Karpas-422 (cell line): ENCODE data around the gene KERA. TPM values are rescaled to one million over a fixed set of nuclear protein-coding genes. Genes with fewer than 3 reads are reported as not detected.

Experiments used
- DNase-seq: peaks from one replicate; pipeline ENCODE4 v3.0.0-alpha.2; 2015
- H2AFZ ChIP-seq: fragments of 200-600 bp; sonication (generic); 2 replicates; pipeline ENCODE4 v1.6.1; 2014; ENCODE audit warnings: antibody characterized with exemption, low read length, mixed read lengths
- H3K27ac ChIP-seq: fragments of 200-600 bp; sonication (generic); 2 replicates; pipeline ENCODE4 v1.5.1; 2014; ENCODE audit warnings: mild to moderate bottlenecking, low read length, moderate library complexity
- H3K27me3 ChIP-seq: fragments of 200-600 bp; sonication (generic); 2 replicates; pipeline ENCODE4 v1.6.1; 2014; ENCODE audit warnings: low read length, mixed read lengths
- H3K36me3 ChIP-seq: fragments of 200-600 bp; sonication (generic); 2 replicates; pipeline ENCODE4 v1.6.1; 2014; ENCODE audit warnings: low read length, mixed read lengths; ENCODE audit not compliant: insufficient read depth
- H3K4me1 ChIP-seq: fragments of 200-600 bp; sonication (generic); 2 replicates; pipeline ENCODE4 v1.6.1; 2014; ENCODE audit warnings: mild to moderate bottlenecking, low read length, mixed read lengths
- H3K4me2 ChIP-seq: fragments of 200-600 bp; sonication (generic); 2 replicates; pipeline ENCODE4 v1.6.1; 2014; ENCODE audit warnings: low read length, low read depth, mild to moderate bottlenecking; ENCODE audit not compliant: poor library complexity, severe bottlenecking
- H3K4me3 ChIP-seq: fragments of 200-600 bp; sonication (generic); 2 replicates; pipeline ENCODE4 v1.5.1; 2014; ENCODE audit warnings: mild to moderate bottlenecking, antibody characterized with exemption, low read length, mixed read lengths
- H3K79me2 ChIP-seq: fragments of 200-600 bp; sonication (generic); 2 replicates; pipeline ENCODE4 v1.6.1; 2014; ENCODE audit warnings: mild to moderate bottlenecking, low read length, mixed read lengths
- H3K9ac ChIP-seq: fragments of 200-600 bp; sonication (generic); 2 replicates; pipeline ENCODE4 v1.6.0; 2014; ENCODE audit warnings: low read length
- H3K9me2 ChIP-seq: fragments of 200-600 bp; sonication (generic), shearing (Covaris generic); replicated peaks from 2 replicates; pipeline ENCODE4 v1.6.0; 2014; ENCODE audit warnings: mild to moderate bottlenecking, low read length, moderate library complexity; ENCODE audit not compliant: insufficient read depth
- H3K9me3 ChIP-seq: fragments of 300-700, 200-600 bp; sonication (generic); 2 replicates; pipeline ENCODE4 v1.6.1; 2014; ENCODE audit warnings: low read length, mixed read lengths
- H4K20me1 ChIP-seq: fragments of 200-600 bp; sonication (generic); 2 replicates; pipeline ENCODE4 v1.6.1; 2014; ENCODE audit warnings: mild to moderate bottlenecking, antibody characterized with exemption, low read length, low read depth; ENCODE audit not compliant: insufficient read depth
- total RNA-seq: library from RNA; depleted of rRNA; stranded (reverse); fragments of >200 nt; shearing (Covaris generic); gene quantifications from 2 replicates; pipeline ENCODE4 v1.2.3, GENCODE V29; 2014; ENCODE audit warnings: low replicate concordance

The KERA gene
- total RNA-seq, 1 experiment from 2014 or later = not detected

- Histone ChIP-seq H3K36me3 (no peaks in the 10 kb centered on the region), H3K27ac (no peak overlapping the region), H3K4me3 (no peak overlapping the region)
Measured at GRCh38 chr12:91019455-91019854, 38.4 kb downstream of the KERA start.

GRCh38 chr12:91017511-91018263 lies 40.1 kb downstream of the KERA start:
- DNase-seq = no peak
- Histone ChIP-seq H3K27ac (no peak overlapping the region), H3K79me2 (no peaks in the 10 kb centered on the region), H3K9me2 (no peaks in the 10 kb centered on the region), H4K20me1 (no peaks in the 10 kb centered on the region), H3K4me1 (no peaks in the 10 kb centered on the region), H2AFZ (no peak overlapping the region), H3K36me3 (no peaks in the 10 kb centered on the region), H3K4me2 (no peak overlapping the region), H3K4me3 (no peak overlapping the region), H3K9ac (no peak overlapping the region), H3K27me3 (no peaks in the 10 kb centered on the region), H3K9me3 (no peaks in the 10 kb centered on the region)

More at GRCh38 chr12:91019455-91019854, 38.4 kb downstream of the KERA start:
- Histone ChIP-seq H2AFZ (no peak overlapping the region), H3K9me3 (no peaks in the 10 kb centered on the region), H3K9me2 (no peaks in the 10 kb centered on the region), H3K79me2 (no peaks in the 10 kb centered on the region), H3K4me2 (no peak overlapping the region), H3K27me3 (no peaks in the 10 kb centered on the region), H3K9ac (no peak overlapping the region), H3K4me1 (no peaks in the 10 kb centered on the region), H4K20me1 (no peaks in the 10 kb centered on the region)
- DNase-seq = no peak

GRCh38 chr12:91017043-91017442 lies 40.8 kb downstream of the KERA start:
- Histone ChIP-seq H2AFZ (no peak overlapping the region), H4K20me1 (no peaks in the 10 kb centered on the region), H3K27me3 (no peaks in the 10 kb centered on the region), H3K27ac (no peak overlapping the region), H3K9ac (no peak overlapping the region), H3K4me2 (no peak overlapping the region), H3K4me3 (no peak overlapping the region), H3K4me1 (no peaks in the 10 kb centered on the region), H3K9me3 (no peaks in the 10 kb centered on the region), H3K79me2 (no peaks in the 10 kb centered on the region), H3K36me3 (no peaks in the 10 kb centered on the region), H3K9me2 (no peaks in the 10 kb centered on the region)
- no peak for DNase-seq

GRCh38 chr12:91009319-91009950 lies 48.4 kb downstream of the KERA start:
- Histone ChIP-seq H3K79me2 (no peaks in the 10 kb centered on the region), H3K4me1 (no peaks in the 10 kb centered on the region), H3K9me2 (no peaks in the 10 kb centered on the region), H3K4me3 (no peak overlapping the region), H3K27ac (no peak overlapping the region), H4K20me1 (no peaks in the 10 kb centered on the region), H3K4me2 (no peak overlapping the region), H3K9ac (no peak overlapping the region), H2AFZ (no peak overlapping the region), H3K36me3 (no peaks in the 10 kb centered on the region), H3K9me3 (no peaks in the 10 kb centered on the region), H3K27me3 (no peaks in the 10 kb centered on the region)
- no peak for DNase-seq

DNA sequence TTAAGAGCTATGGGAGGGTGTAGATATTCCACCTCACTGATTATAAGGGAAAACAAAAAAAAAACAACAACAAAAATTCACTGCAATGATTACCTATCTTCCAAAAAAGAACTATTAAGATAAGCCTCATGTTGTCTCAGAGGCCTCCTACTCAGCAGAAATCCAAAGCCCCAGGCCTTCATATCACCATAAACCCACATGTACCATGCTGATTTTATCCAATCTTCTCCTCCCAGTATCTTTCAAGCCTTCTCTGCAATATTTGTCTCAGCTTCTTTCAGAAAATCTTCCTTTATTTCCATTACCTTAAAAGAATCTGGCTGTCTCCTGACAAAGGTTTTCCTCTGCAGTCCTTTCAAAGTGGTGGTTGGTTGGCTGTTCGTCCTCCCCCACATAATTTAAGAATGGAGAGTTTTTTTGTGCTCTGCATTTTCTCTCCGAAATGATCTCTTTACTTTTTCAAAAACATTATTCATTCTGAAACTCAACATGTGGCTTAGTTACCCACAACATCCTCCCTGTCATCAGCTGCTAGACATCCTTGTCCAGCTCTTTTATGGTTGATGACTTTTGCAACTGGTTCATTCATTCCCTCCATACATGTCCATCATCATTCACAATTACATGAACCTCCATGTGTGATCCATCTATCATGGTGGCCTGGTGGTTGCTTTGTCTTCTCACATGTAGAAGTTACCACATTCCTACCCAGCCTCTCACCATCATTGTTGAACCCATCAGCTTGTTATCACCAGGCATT lies 50.1 kb downstream of the KERA start:
- no peaks in the 10 kb centered on the region for H3K79me2 ChIP-seq
- no peak overlapping the region for H3K4me3 ChIP-seq
- no peak for DNase-seq
- no peak overlapping the region for H2AFZ ChIP-seq
- no peaks in the 10 kb centered on the region for H3K27me3 ChIP-seq
- H3K4me1 ChIP-seq = no peaks in the 10 kb centered on the region
- no peak overlapping the region for H3K27ac ChIP-seq
- H3K9me3 ChIP-seq = no peaks in the 10 kb centered on the region
- H4K20me1 ChIP-seq = no peaks in the 10 kb centered on the region
- no peaks in the 10 kb centered on the region for H3K9me2 ChIP-seq
- H3K4me2 ChIP-seq = no peak overlapping the region
- no peaks in the 10 kb centered on the region for H3K36me3 ChIP-seq
- no peak overlapping the region for H3K9ac ChIP-seq

DNA sequence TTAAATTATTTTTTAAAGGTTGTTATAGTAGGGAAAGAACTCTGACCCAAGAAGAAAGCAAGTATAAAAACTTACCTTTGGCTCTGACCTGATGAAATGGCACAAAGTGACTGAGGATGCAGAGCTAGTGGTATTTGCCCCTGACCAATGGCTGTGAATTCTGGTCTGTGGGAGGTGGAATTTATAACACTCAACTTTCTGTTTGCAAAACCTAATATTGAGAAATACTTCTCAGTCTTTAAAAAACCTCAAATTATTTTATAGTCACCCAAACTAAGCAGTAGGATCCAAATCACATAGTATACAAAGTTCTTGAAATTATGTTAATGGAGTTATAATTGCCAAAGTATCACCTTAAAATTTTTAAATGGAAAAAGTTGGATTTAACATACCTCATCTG lies 53.0 kb downstream of the KERA start, which contains the start of gene EPYC:
TSS of gene EPYC (minus strand) at position 101 of the 400 bp plus-strand sequence. CDS start 2,407 bp downstream, outside the sequence.
- Histone ChIP-seq H3K79me2 (no peaks in the 10 kb centered on the region), H3K36me3 (no peaks in the 10 kb centered on the region), H4K20me1 (no peaks in the 10 kb centered on the region), H3K4me3 (no peak within 1 kb of the TSS), H3K9ac (no peak within 1 kb of the TSS), H3K4me2 (no peak within 1 kb of the TSS), H3K9me3 (no peaks in the 10 kb centered on the region), H2AFZ (no peak within 1 kb of the TSS), H3K27me3 (no peaks in the 10 kb centered on the region), H3K9me2 (no peaks in the 10 kb centered on the region), H3K27ac (no peak within 1 kb of the TSS), H3K4me1 (no peaks in the 10 kb centered on the region)
- no peak for DNase-seq

DNA sequence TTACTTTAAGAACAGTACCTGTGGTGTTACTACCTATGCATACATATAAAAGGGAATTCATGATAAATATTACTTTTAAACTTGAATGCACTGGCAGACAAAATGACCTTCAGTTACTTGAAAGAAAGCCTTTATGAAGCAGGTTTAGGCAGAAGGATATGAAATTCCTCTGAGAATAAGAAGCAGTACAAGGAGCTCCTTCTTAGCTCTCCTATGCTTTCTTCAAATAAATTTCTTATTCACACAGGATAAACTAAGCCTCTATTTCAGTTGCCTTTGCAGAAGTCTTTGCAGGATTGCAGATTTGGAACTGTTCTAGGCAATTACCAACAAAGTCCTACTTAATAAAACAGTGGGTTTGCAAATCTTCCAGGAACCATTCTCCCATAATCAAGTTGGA lies 54.1 kb downstream of the KERA start:
- no peaks in the 10 kb centered on the region for H4K20me1 ChIP-seq
- H3K4me2 ChIP-seq = no peak overlapping the region
- H3K9me2 ChIP-seq = no peaks in the 10 kb centered on the region
- no peak overlapping the region for H3K4me3 ChIP-seq
- no peak for DNase-seq
- no peaks in the 10 kb centered on the region for H3K36me3 ChIP-seq
- no peaks in the 10 kb centered on the region for H3K9me3 ChIP-seq
- no peaks in the 10 kb centered on the region for H3K4me1 ChIP-seq
- H3K27me3 ChIP-seq = no peaks in the 10 kb centered on the region
- no peak overlapping the region for H3K27ac ChIP-seq
- H3K9ac ChIP-seq = no peak overlapping the region
- H3K79me2 ChIP-seq = no peaks in the 10 kb centered on the region
- H2AFZ ChIP-seq = no peak overlapping the region

DNA sequence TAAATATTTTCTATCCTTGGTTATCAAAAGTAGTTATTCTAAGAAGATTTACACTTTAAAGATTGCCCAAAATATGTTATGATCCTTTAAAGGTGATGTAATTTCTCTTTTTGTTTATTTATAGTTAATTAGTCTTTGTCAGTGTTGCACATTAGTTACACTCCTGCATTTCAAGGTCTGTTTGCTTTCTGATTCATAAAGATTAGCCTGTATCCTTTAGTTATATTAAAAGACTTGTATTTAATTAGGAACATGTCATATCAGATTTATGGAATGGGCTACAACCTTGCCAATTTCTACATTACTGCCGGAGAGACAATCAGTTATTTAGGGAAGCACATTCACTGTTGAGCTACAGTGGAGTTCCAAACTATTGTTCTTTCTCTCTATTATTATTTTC lies 56.5 kb downstream of the KERA start:
- Histone ChIP-seq H3K9me2 (no peaks in the 10 kb centered on the region), H3K79me2 (no peaks in the 10 kb centered on the region), H4K20me1 (no peaks in the 10 kb centered on the region), H3K36me3 (no peaks in the 10 kb centered on the region), H3K4me1 (no peaks in the 10 kb centered on the region), H3K9ac (no peak overlapping the region), H2AFZ (no peak overlapping the region), H3K27me3 (no peaks in the 10 kb centered on the region), H3K27ac (no peak overlapping the region), H3K9me3 (no peaks in the 10 kb centered on the region), H3K4me3 (no peak overlapping the region), H3K4me2 (no peak overlapping the region)
- DNase-seq = no peak
